IMR-90 (cell line): ENCODE results near the gene ZNF423. TPM values are rescaled to one million over a fixed set of nuclear protein-coding genes. Genes with fewer than 3 reads are reported as not detected.

Experiments used
- ATAC-seq: fragments of 200-7000 bp; cut with Tn5 transposase; 2 replicates; pipeline ENCODE4 v1.9.1; 2020; ENCODE audit warnings: low read depth, mild to moderate bottlenecking, moderate library complexity
- BruUV-seq: library from RNA; stranded (reverse); fragments of 400-500 nt; replicated peaks from 2 replicates; lab custom pipeline; 2021; lab: Mats Ljungman, UMichigan
- CTCF ChIA-PET: fragments of 300-600 bp; formaldehyde crosslinking; extraction: SDS; loops from one replicate; lab custom pipeline; 2021; ENCODE audit warnings: antibody characterized with exemption; lab: Yijun Ruan, JAX
- POLR2A ChIA-PET: fragments of 300-600 bp; sonication (Branson Sonifier 250); formaldehyde crosslinking; loops from one replicate; lab custom pipeline; 2022; ENCODE audit warnings: antibody characterized with exemption; ENCODE audit not compliant: unreplicated experiment; lab: Charles Lee
- DNase-seq: peaks from one replicate; pipeline ENCODE4 v3.0.0; 2013
- H2AFZ ChIP-seq: replicated peaks from 2 replicates; pipeline ENCODE3; 2013; ENCODE audit warnings: low read length, mild to moderate bottlenecking; ENCODE audit not compliant: poor library complexity
- H2AK5ac ChIP-seq: 2 replicates; pipeline ENCODE4 v1.6.1; 2013; ENCODE audit warnings: low read depth, low read length, inconsistent platforms
- H2AK9ac ChIP-seq: replicated peaks from 2 replicates; pipeline ENCODE3; 2013; ENCODE audit warnings: mild to moderate bottlenecking, low read depth, low read length, moderate library complexity; ENCODE audit not compliant: poor library complexity
- H2BK120ac ChIP-seq: 2 replicates; pipeline ENCODE4 v1.6.1; 2013; ENCODE audit warnings: low read depth, low read length, inconsistent platforms
- H2BK15ac ChIP-seq: 3 replicates; pipeline ENCODE4 v1.6.1; 2013; ENCODE audit warnings: low read depth, low read length, inconsistent platforms
- H2BK20ac ChIP-seq: 2 replicates; pipeline ENCODE4 v1.6.1; 2013; ENCODE audit warnings: low read depth, mild to moderate bottlenecking, inconsistent platforms, low read length, moderate library complexity
- H2BK5ac ChIP-seq: 2 replicates; pipeline ENCODE4 v1.6.1; 2013; ENCODE audit warnings: mild to moderate bottlenecking, low read depth, low read length, inconsistent platforms; ENCODE audit not compliant: poor library complexity, severe bottlenecking
- H3K14ac ChIP-seq: replicated peaks from 2 replicates; pipeline ENCODE4 v1.6.1; 2013; ENCODE audit warnings: low read depth, low read length, inconsistent platforms
- H3K18ac ChIP-seq: 2 replicates; pipeline ENCODE4 v1.6.1; 2013; ENCODE audit warnings: low read depth, low read length, control low read depth
- H3K23ac ChIP-seq: 2 replicates; pipeline ENCODE4 v1.6.1; 2013; ENCODE audit warnings: low read depth, low read length, inconsistent platforms
- H3K27ac ChIP-seq: 2 replicates; pipeline ENCODE4 v1.5.1; 2013; ENCODE audit warnings: mild to moderate bottlenecking, control low read depth, low read length; ENCODE audit not compliant: insufficient read depth
- H3K27me3 ChIP-seq: 2 replicates; pipeline ENCODE4 v1.6.1; 2013; ENCODE audit warnings: low read length; ENCODE audit not compliant: control insufficient read depth, insufficient read depth
- H3K36me3 ChIP-seq: 2 replicates; pipeline ENCODE4 v1.6.1; 2013; ENCODE audit warnings: low read length, mixed read lengths; ENCODE audit not compliant: control insufficient read depth, insufficient read depth
- H3K4ac ChIP-seq: 2 replicates; pipeline ENCODE4 v1.6.1; 2013; ENCODE audit warnings: low read depth, low read length, inconsistent platforms
- H3K4me1 ChIP-seq: 2 replicates; pipeline ENCODE4 v1.6.1; 2013; ENCODE audit warnings: low read length, mixed read lengths; ENCODE audit not compliant: control insufficient read depth, insufficient read depth
- H3K4me2 ChIP-seq: 2 replicates; pipeline ENCODE4 v1.6.1; 2013; ENCODE audit warnings: low read depth, mild to moderate bottlenecking, control low read depth, low read length, moderate library complexity
- H3K4me3 ChIP-seq: 2 replicates; pipeline ENCODE4 v1.5.1; 2013; ENCODE audit warnings: low read depth, mild to moderate bottlenecking, control low read depth, low read length, moderate library complexity; ENCODE audit not compliant: insufficient read depth
- H3K56ac ChIP-seq: 2 replicates; pipeline ENCODE4 v1.6.1; 2013; ENCODE audit warnings: low read length, inconsistent platforms; ENCODE audit not compliant: insufficient read depth; ENCODE audit errors: extremely low read depth
- H3K79me1 ChIP-seq, 2 experiments: 2 replicates each; pipeline ENCODE4 v1.6.1; 2013; ENCODE audit warnings: low read length in 2 of 2, inconsistent platforms in 1 of 2, low read depth in 1 of 2
- H3K9ac ChIP-seq: 2 replicates; pipeline ENCODE4 v1.6.1; 2013; ENCODE audit warnings: low read depth, low read length, control low read depth
- H3K9me1 ChIP-seq: 2 replicates; pipeline ENCODE4 v1.6.1; 2013; ENCODE audit warnings: low read length, inconsistent platforms; ENCODE audit not compliant: insufficient read depth
- H3K9me3 ChIP-seq: 2 replicates; pipeline ENCODE4 v1.6.1; 2013; ENCODE audit warnings: low read length; ENCODE audit not compliant: control insufficient read depth, insufficient read depth
- H4K20me1 ChIP-seq: 2 replicates; pipeline ENCODE4 v1.6.1; 2013; ENCODE audit warnings: low read length, inconsistent platforms; ENCODE audit not compliant: insufficient read depth
- H4K5ac ChIP-seq: 2 replicates; pipeline ENCODE4 v1.6.1; 2013; ENCODE audit warnings: mild to moderate bottlenecking, low read depth, low read length, control low read depth
- H4K8ac ChIP-seq, 2 experiments: 2 replicates each; pipeline ENCODE4 v1.6.1; 2013; ENCODE audit warnings: low read depth in 2 of 2, low read length in 2 of 2, control low read depth in 1 of 2, inconsistent platforms in 1 of 2
- H4K91ac ChIP-seq: 2 replicates; pipeline ENCODE4 v1.6.1; 2013; ENCODE audit warnings: low read depth, low read length, inconsistent platforms; ENCODE audit not compliant: insufficient read depth
- BHLHE40 ChIP-seq: fragments of 150-350 bp; IDR thresholded peaks from 2 replicates; pipeline ENCODE4 v1.6.1; 2016; ENCODE audit warnings: mild to moderate bottlenecking, low read depth, low read length
- CEBPB ChIP-seq: IDR thresholded peaks from 2 replicates; pipeline ENCODE4 v1.6.1; 2012; ENCODE audit warnings: low read depth, low read length, improper control_type of control experiment
- CHD1 ChIP-seq: IDR thresholded peaks from 2 replicates; pipeline ENCODE4 v1.6.1; 2012; ENCODE audit warnings: low read depth, low read length, improper control_type of control experiment
- CTCF ChIP-seq: conservative IDR thresholded peaks from 2 replicates; pipeline ENCODE4 v1.5.1; 2012; ENCODE audit warnings: mild to moderate bottlenecking, low read depth, low read length, improper control_type of control experiment
- ELK1 ChIP-seq: fragments of 150-350 bp; IDR thresholded peaks from 2 replicates; pipeline ENCODE4 v1.6.1; 2016; ENCODE audit warnings: low read depth, mild to moderate bottlenecking, low read length, moderate library complexity, borderline replicate concordance
- FOS ChIP-seq: fragments of 150-350 bp; IDR thresholded peaks from 2 replicates; pipeline ENCODE4 v1.6.1; 2016; ENCODE audit warnings: low read depth, low read length
- MAFK ChIP-seq: IDR thresholded peaks from 2 replicates; pipeline ENCODE4 v1.6.1; 2012; ENCODE audit warnings: low read depth, low read length, improper control_type of control experiment
- MAZ ChIP-seq: IDR thresholded peaks from 2 replicates; pipeline ENCODE4 v1.6.1; 2012; ENCODE audit warnings: low read depth, mild to moderate bottlenecking, low read length, improper control_type of control experiment, moderate library complexity, borderline replicate concordance
- MXI1 ChIP-seq: IDR thresholded peaks from 2 replicates; pipeline ENCODE4 v1.6.1; 2012; ENCODE audit warnings: low read depth, mild to moderate bottlenecking, low read length, moderate library complexity, borderline replicate concordance
- NFE2L2 ChIP-seq: fragments of 150-350 bp; IDR thresholded peaks from 2 replicates; pipeline ENCODE4 v1.6.1; 2016; ENCODE audit warnings: low read depth, mild to moderate bottlenecking, low read length
- POLR2A ChIP-seq: IDR thresholded peaks from 2 replicates; pipeline ENCODE4 v1.6.1; 2012; ENCODE audit warnings: mild to moderate bottlenecking, low read depth, low read length
- RAD21 ChIP-seq: IDR thresholded peaks from 2 replicates; pipeline ENCODE4 v1.6.1; 2012; ENCODE audit warnings: low read length, improper control_type of control experiment
- RCOR1 ChIP-seq: IDR thresholded peaks from 2 replicates; pipeline ENCODE4 v1.6.1; 2012; ENCODE audit warnings: mild to moderate bottlenecking, low read length, improper control_type of control experiment; ENCODE audit not compliant: insufficient replicate concordance
- RFX5 ChIP-seq: IDR thresholded peaks from 2 replicates; pipeline ENCODE4 v1.8.0; 2012; ENCODE audit warnings: low read depth, mild to moderate bottlenecking, low read length, moderate library complexity
- SMC3 ChIP-seq: fragments of 150-350 bp; IDR thresholded peaks from 2 replicates; pipeline ENCODE4 v1.6.1; 2016; ENCODE audit warnings: low read depth, mild to moderate bottlenecking, antibody characterized with exemption, low read length, moderate library complexity
- USF2 ChIP-seq: fragments of 150-350 bp; IDR thresholded peaks from 2 replicates; pipeline ENCODE4 v1.6.1; 2017; ENCODE audit warnings: mild to moderate bottlenecking, antibody characterized with exemption, low read length, low read depth
- WGBS, 2 experiments: methylation state at CpG; one replicate each; pipeline versions ENCODE4 v1.1.5 to v1.1.7; 2013; ENCODE audit warnings: missing lambda C conversion rate in 2 of 2; ENCODE audit not compliant: insufficient read length in 1 of 2; ENCODE audit errors: extremely low coverage in 2 of 2; 5-methylcytosine and 5-hydroxymethylcytosine counted together
- dilution Hi-C: fragments of 300-500 bp; cut with HindIII; formaldehyde crosslinking; loops from one replicate; pipeline ENCODE4 v1.14.3; 2018; ENCODE audit warnings: low sequenced_read_pairs; ENCODE audit not compliant: unreplicated experiment
- in situ Hi-C: fragments of 300-500 bp; cut with MboI; formaldehyde crosslinking; loops from 3 replicates; pipeline ENCODE4 v1.14.3; 2019; ENCODE audit warnings: low sequenced_read_pairs, inconsistent platforms, mixed read lengths
- intact Hi-C: fragments of 100-400 bp; cut with micrococcal nuclease; formaldehyde crosslinking; loops from 2 replicates; pipeline ENCODE4 v1.10.0; 2022
- polyA plus RNA-seq, 3 experiments: library from polyadenylated mRNA; depleted of rRNA; stranded (reverse); fragments of >200 nt; gene quantifications; 2 replicates each; pipeline ENCODE4 v1.2.3, GENCODE V29; 2012; ENCODE audit warnings: low replicate concordance in 1 of 3
- total RNA-seq: library from RNA; depleted of rRNA; stranded (reverse); fragments of >200 nt; gene quantifications from 2 replicates; pipeline ENCODE4 v1.2.3, GENCODE V29; 2012

The ZNF423 gene
- total and polyA plus RNA-seq, 2 of the 4 experiments (the other 2 are of a cell fraction), result under 0.01 to 0.10 TPM

GRCh38 chr16:49598383-49599170 is 257.3 kb downstream of the ZNF423 start:
- no peak overlapping the region for H4K91ac ChIP-seq
- no peaks in the 10 kb centered on the region for H3K4me1 ChIP-seq
- H2AFZ ChIP-seq, result no peak overlapping the region
- H3K4me2 ChIP-seq, result no peak overlapping the region
- no peak overlapping the region for H3K4me3 ChIP-seq
- no peak overlapping the region for H3K14ac ChIP-seq
- H3K9me1 ChIP-seq, result no peaks in the 10 kb centered on the region
- H2AK9ac ChIP-seq, result no peak overlapping the region
- H4K20me1 ChIP-seq, result no peaks in the 10 kb centered on the region
- no TSS peak for BruUV-seq
- 80% methylated on average over 1 of the region's 8 CpGs; no CpG with 5 or more reads in 1 of the 2 experiments for WGBS, 2 experiments
- intact Hi-C loops (no loop called here), in situ Hi-C loops (no loop called here), dilution Hi-C loops (no loop called here)
- no peaks in the 10 kb centered on the region for H3K36me3 ChIP-seq
- H3K9me3 ChIP-seq, result no peaks in the 10 kb centered on the region
- H3K9ac ChIP-seq, result no peak overlapping the region
- no peak overlapping the region for H2BK20ac ChIP-seq
- POLR2A ChIA-PET, result no interaction called here
- no peak overlapping the region for H3K23ac ChIP-seq
- H3K4ac ChIP-seq, result no peak overlapping the region
- H2BK5ac ChIP-seq, result no peak overlapping the region
- no peak overlapping the region for H4K5ac ChIP-seq
- no peak overlapping the region for H2BK120ac ChIP-seq
- H2BK15ac ChIP-seq, result no peak overlapping the region
- H2AK5ac ChIP-seq, result no peak overlapping the region
- no peak overlapping the region for H3K27ac ChIP-seq
- DNase-seq, result no peak
- no peak overlapping the region for H3K18ac ChIP-seq
- no peaks in the 10 kb centered on the region for H3K79me1 ChIP-seq
- peaks cover 47% of the 10 kb centered on the region for H3K27me3 ChIP-seq
- H3K56ac ChIP-seq, result no peak overlapping the region
- CTCF ChIA-PET, result no interaction called here
- no peak overlapping the region for H4K8ac ChIP-seq
- ATAC-seq, result no peak
- no peak for TF ChIP-seq ELK1
- TF ChIP-seq FOS, result no peak
- TF ChIP-seq MXI1, result no peak
- no peak for TF ChIP-seq POLR2A
- TF ChIP-seq CEBPB, result no peak
- no peak for TF ChIP-seq RCOR1
- TF ChIP-seq MAFK, result no peak
- no peak for TF ChIP-seq RAD21
- TF ChIP-seq RFX5, result no peak
- TF ChIP-seq USF2, result no peak
- TF ChIP-seq NFE2L2, result no peak
- no peak for TF ChIP-seq MAZ
- TF ChIP-seq SMC3, result no peak
- no peak for TF ChIP-seq CTCF
- TF ChIP-seq BHLHE40, result no peak
- no peak for TF ChIP-seq CHD1
